RWPE2 (cell line): Measurements from ENCODE around the gene METTL16.

Experiments
- ATAC-seq: fragments of 200-7000 bp; cut with Tn5 transposase; 3 replicates; pipeline ENCODE4 v1.9.1; 2021; ENCODE audit warnings: low read depth
- DNase-seq: peaks from one replicate; pipeline ENCODE4 v3.0.0-alpha.2; 2020; ENCODE audit warnings: low spot score
- H3K27ac ChIP-seq: fragments of 450-650 bp; 2 replicates; pipeline ENCODE4 v1.5.1; 2017; ENCODE audit warnings: mild to moderate bottlenecking; ENCODE audit not compliant: poor library complexity, severe bottlenecking
- H3K27me3 ChIP-seq: fragments of 250-450 bp; sonication (Bioruptor Pico); 2 replicates; pipeline ENCODE4 v1.5.1; 2021; ENCODE audit warnings: mild to moderate bottlenecking, moderate library complexity; ENCODE audit not compliant: insufficient read depth, poor library complexity, severe bottlenecking
- H3K36me3 ChIP-seq: fragments of 250-450 bp; sonication (Bioruptor Pico); 2 replicates; pipeline ENCODE4 v1.5.1; 2020; ENCODE audit warnings: low read depth, mild to moderate bottlenecking, moderate library complexity
- H3K4me1 ChIP-seq: fragments of 250-450 bp; sonication (Bioruptor Pico); 2 replicates; pipeline ENCODE4 v1.5.1; 2021; ENCODE audit warnings: mild to moderate bottlenecking, moderate library complexity; ENCODE audit not compliant: insufficient read depth, poor library complexity, severe bottlenecking
- H3K4me3 ChIP-seq: fragments of 250-450 bp; sonication (Bioruptor Pico); 2 replicates; pipeline ENCODE4 v1.5.1; 2021; ENCODE audit warnings: mild to moderate bottlenecking, moderate library complexity; ENCODE audit not compliant: severe bottlenecking
- H3K9me3 ChIP-seq: fragments of 250-450 bp; sonication (Bioruptor Pico); 2 replicates; pipeline ENCODE4 v1.5.1; 2021; ENCODE audit warnings: mild to moderate bottlenecking, moderate library complexity; ENCODE audit not compliant: severe bottlenecking
- CTCF ChIP-seq: fragments of 450-650 bp; IDR thresholded peaks from one replicate; pipeline ENCODE4 v1.5.1; 2017; ENCODE audit warnings: mild to moderate bottlenecking, moderate library complexity; ENCODE audit not compliant: poor library complexity, severe bottlenecking

The METTL16 gene

GRCh38 chr17:2368359-2368758, 143.3 kb downstream of the METTL16 start:
- Histone ChIP-seq H3K4me3 (no peak overlapping the region), H3K9me3 (no peaks in the 10 kb centered on the region), H3K27ac (no peak overlapping the region), H3K4me1 (no peaks in the 10 kb centered on the region), H3K36me3 (peaks cover 9% of the 10 kb centered on the region), H3K27me3 (no peaks in the 10 kb centered on the region)
- no peak for ATAC-seq
- no peak for TF ChIP-seq CTCF
- no peak for DNase-seq

- peak; percentile 16 for TF ChIP-seq CTCF
- DNase-seq, result no peak
- ATAC-seq, result no peak
- no peak overlapping the region for H3K4me3 ChIP-seq
- H3K27ac ChIP-seq, result no peak overlapping the region
- H3K36me3 ChIP-seq, result peaks cover 4% of the 10 kb centered on the region; the same call in 1 of the 2 replicates
- H3K27me3 ChIP-seq, result no peaks in the 10 kb centered on the region
- no peaks in the 10 kb centered on the region for H3K9me3 ChIP-seq
- H3K4me1 ChIP-seq, result no peaks in the 10 kb centered on the region
Measured at GRCh38 chr17:2366747-2367494, 144.8 kb downstream of the METTL16 start.
